ENCODE data around the gene GDPD5. TPM values are rescaled to one million over a fixed set of nuclear protein-coding genes. Genes with fewer than 3 reads are reported as not detected.
"Not testable (repeated sequence)": the region's sequence is repeated elsewhere in the genome, so short reads cannot be mapped to it uniquely, and the experiment has no call there.

GDPD5 gene
- total and polyA plus RNA-seq, 2 donors, result 8.7 to 17.9 TPM

- Histone ChIP-seq H3K36me3 (ENCODE audit: insufficient read depth) (no peaks in the 10 kb centered on the region), H3K4me3 (ENCODE audit: low read depth, low read length) (no peak overlapping the region), H3K27ac (ENCODE audit: low read depth) (no peak overlapping the region), H3K4me1 (ENCODE audit: insufficient read depth) (no peaks in the 10 kb centered on the region)
- 82% methylated on average over 15 of the region's 15 CpGs for WGBS
- DNase-seq (ENCODE audit: extremely low spot score), result peak; percentile 51
Measured at GRCh38 chr11:75422248-75423231, 103.2 kb downstream of the GDPD5 start.

- no peak overlapping the region for H3K4me3 ChIP-seq (ENCODE audit: low read depth, low read length)
- 77% methylated on average over 2 of the region's 2 CpGs for WGBS
- H3K27ac ChIP-seq (ENCODE audit: low read depth), result no peak overlapping the region
- DNase-seq (ENCODE audit: extremely low spot score), result no peak
- H3K36me3 ChIP-seq (ENCODE audit: insufficient read depth), result no peaks in the 10 kb centered on the region
- H3K4me1 ChIP-seq (ENCODE audit: insufficient read depth), result no peaks in the 10 kb centered on the region
Measured at GRCh38 chr11:75421902-75422247, 103.9 kb downstream of the GDPD5 start.

GRCh38 chr11:75421035-75421602 lies 104.6 kb downstream of the GDPD5 start:
- WGBS, result 73% methylated on average over 11 of the region's 11 CpGs
- Histone ChIP-seq H3K4me3 (ENCODE audit: low read depth, low read length) (no peak overlapping the region), H3K36me3 (ENCODE audit: insufficient read depth) (no peaks in the 10 kb centered on the region), H3K27ac (ENCODE audit: low read depth) (no peak overlapping the region), H3K4me1 (ENCODE audit: insufficient read depth) (no peaks in the 10 kb centered on the region)
- DNase-seq (ENCODE audit: extremely low spot score), result no peak

GRCh38 chr11:75420224-75421034 lies 105.3 kb downstream of the GDPD5 start:
- no peak for DNase-seq (ENCODE audit: extremely low spot score)
- Histone ChIP-seq H3K27ac (ENCODE audit: low read depth) (no peak overlapping the region), H3K4me1 (ENCODE audit: insufficient read depth) (no peaks in the 10 kb centered on the region), H3K36me3 (ENCODE audit: insufficient read depth) (no peaks in the 10 kb centered on the region), H3K4me3 (ENCODE audit: low read depth, low read length) (no peak overlapping the region)
- 89% methylated on average over 14 of the region's 14 CpGs for WGBS

- 87% methylated on average over 2 of the region's 2 CpGs for WGBS
- DNase-seq (ENCODE audit: extremely low spot score), result no peak
- no peak overlapping the region for H3K4me3 ChIP-seq (ENCODE audit: low read depth, low read length)
- H3K27ac ChIP-seq (ENCODE audit: low read depth), result no peak overlapping the region
- H3K36me3 ChIP-seq (ENCODE audit: insufficient read depth), result no peaks in the 10 kb centered on the region
- H3K4me1 ChIP-seq (ENCODE audit: insufficient read depth), result no peaks in the 10 kb centered on the region
Measured at GRCh38 chr11:75413864-75414263, 111.9 kb downstream of the GDPD5 start.

GRCh38 chr11:75413146-75413545 lies 112.6 kb downstream of the GDPD5 start:
- H3K36me3 ChIP-seq (ENCODE audit: insufficient read depth); H3K4me1 ChIP-seq (ENCODE audit: insufficient read depth); DNase-seq (ENCODE audit: extremely low spot score); H3K27ac ChIP-seq (ENCODE audit: low read depth); H3K4me3 ChIP-seq (ENCODE audit: low read depth, low read length): not testable (repeated sequence)
- 73% methylated on average over 10 of the region's 10 CpGs for WGBS

- not testable (repeated sequence) for H3K27ac ChIP-seq (ENCODE audit: low read depth); H3K36me3 ChIP-seq (ENCODE audit: insufficient read depth); H3K4me3 ChIP-seq (ENCODE audit: low read depth, low read length); H3K4me1 ChIP-seq (ENCODE audit: insufficient read depth); DNase-seq (ENCODE audit: extremely low spot score)
- WGBS, result 92% methylated on average over 27 of the region's 33 CpGs
Measured at GRCh38 chr11:75409971-75410370, 115.8 kb downstream of the GDPD5 start.

- no peak for DNase-seq (ENCODE audit: extremely low spot score)
- WGBS, result 87% methylated on average over 2 of the region's 2 CpGs
- Histone ChIP-seq H3K36me3 (ENCODE audit: insufficient read depth) (no peaks in the 10 kb centered on the region), H3K4me1 (ENCODE audit: insufficient read depth) (no peaks in the 10 kb centered on the region), H3K27ac (ENCODE audit: low read depth) (no peak overlapping the region), H3K4me3 (ENCODE audit: low read depth, low read length) (no peak overlapping the region)
Measured at GRCh38 chr11:75408957-75409219, 116.9 kb downstream of the GDPD5 start.

- H3K36me3 ChIP-seq (ENCODE audit: insufficient read depth), result peaks cover 2% of the 10 kb centered on the region
- H3K4me3 ChIP-seq (ENCODE audit: low read depth, low read length), result no peak overlapping the region
- H3K27ac ChIP-seq (ENCODE audit: low read depth), result no peak overlapping the region
- WGBS, result 12% methylated on average over 1 of the region's 1 CpG
- H3K4me1 ChIP-seq (ENCODE audit: insufficient read depth), result no peaks in the 10 kb centered on the region
- DNase-seq (ENCODE audit: extremely low spot score), result no peak
Measured at GRCh38 chr11:75406338-75406777, 119.4 kb downstream of the GDPD5 start.

- H3K27ac ChIP-seq (ENCODE audit: low read depth), result no peak overlapping the region
- H3K4me3 ChIP-seq (ENCODE audit: low read depth, low read length), result no peak overlapping the region
- no peak for DNase-seq (ENCODE audit: extremely low spot score)
- peaks cover 1% of the 10 kb centered on the region for H3K4me1 ChIP-seq (ENCODE audit: insufficient read depth)
- peaks cover 2% of the 10 kb centered on the region for H3K36me3 ChIP-seq (ENCODE audit: insufficient read depth)
- WGBS, result 86% methylated on average over 15 of the region's 15 CpGs
Measured at GRCh38 chr11:75403983-75404658, 121.6 kb downstream of the GDPD5 start.

- peaks cover 1% of the 10 kb centered on the region for H3K4me1 ChIP-seq (ENCODE audit: insufficient read depth)
- no peak for DNase-seq (ENCODE audit: extremely low spot score)
- H3K4me3 ChIP-seq (ENCODE audit: low read depth, low read length), result no peak overlapping the region
- no peak overlapping the region for H3K27ac ChIP-seq (ENCODE audit: low read depth)
- peaks cover 2% of the 10 kb centered on the region for H3K36me3 ChIP-seq (ENCODE audit: insufficient read depth)
- WGBS, result 79% methylated on average over 1 of the region's 1 CpG
Measured at GRCh38 chr11:75403037-75403436, 122.7 kb downstream of the GDPD5 start.

- no peak for DNase-seq (ENCODE audit: extremely low spot score)
- Histone ChIP-seq H3K4me1 (ENCODE audit: insufficient read depth) (peaks cover 1% of the 10 kb centered on the region), H3K36me3 (ENCODE audit: insufficient read depth) (peaks cover 2% of the 10 kb centered on the region), H3K4me3 (ENCODE audit: low read depth, low read length) (no peak overlapping the region), H3K27ac (ENCODE audit: low read depth) (no peak overlapping the region)
- 86% methylated on average over 10 of the region's 10 CpGs for WGBS
Measured at GRCh38 chr11:75402002-75402773, 123.6 kb downstream of the GDPD5 start.
